GM13976 (cell line): Measurements from ENCODE around the gene CEP55.
A peak's percentile ranks its signal among the peaks of the same experiment; 100 is the strongest.
"Not testable (repeated sequence)": the region's sequence is repeated elsewhere in the genome, so short reads cannot be mapped to it uniquely, and the experiment has no call there.

ENCODE experiments used
- DNase-seq: peaks from one replicate; pipeline ENCODE4 v3.0.0; 2012; ENCODE audit warnings: low spot score
- in situ Hi-C: fragments of 300-500 bp; cut with MboI; formaldehyde crosslinking; loops from one replicate; pipeline ENCODE4 v1.12.0; 2022; ENCODE audit warnings: low sequenced_read_pairs, mixed read lengths, inconsistent platforms; ENCODE audit not compliant: unreplicated experiment
- TF ChIP-seq, protein P1 (sequence below): IDR thresholded peaks from 2 replicates; pipeline ENCODE4 v1.5.1; 2012; ENCODE audit warnings: borderline replicate concordance, mild to moderate bottlenecking; ENCODE audit not compliant: insufficient read depth; ENCODE audit errors: extremely low read depth, missing control alignments, control extremely low read depth

The CEP55 gene

DNA sequence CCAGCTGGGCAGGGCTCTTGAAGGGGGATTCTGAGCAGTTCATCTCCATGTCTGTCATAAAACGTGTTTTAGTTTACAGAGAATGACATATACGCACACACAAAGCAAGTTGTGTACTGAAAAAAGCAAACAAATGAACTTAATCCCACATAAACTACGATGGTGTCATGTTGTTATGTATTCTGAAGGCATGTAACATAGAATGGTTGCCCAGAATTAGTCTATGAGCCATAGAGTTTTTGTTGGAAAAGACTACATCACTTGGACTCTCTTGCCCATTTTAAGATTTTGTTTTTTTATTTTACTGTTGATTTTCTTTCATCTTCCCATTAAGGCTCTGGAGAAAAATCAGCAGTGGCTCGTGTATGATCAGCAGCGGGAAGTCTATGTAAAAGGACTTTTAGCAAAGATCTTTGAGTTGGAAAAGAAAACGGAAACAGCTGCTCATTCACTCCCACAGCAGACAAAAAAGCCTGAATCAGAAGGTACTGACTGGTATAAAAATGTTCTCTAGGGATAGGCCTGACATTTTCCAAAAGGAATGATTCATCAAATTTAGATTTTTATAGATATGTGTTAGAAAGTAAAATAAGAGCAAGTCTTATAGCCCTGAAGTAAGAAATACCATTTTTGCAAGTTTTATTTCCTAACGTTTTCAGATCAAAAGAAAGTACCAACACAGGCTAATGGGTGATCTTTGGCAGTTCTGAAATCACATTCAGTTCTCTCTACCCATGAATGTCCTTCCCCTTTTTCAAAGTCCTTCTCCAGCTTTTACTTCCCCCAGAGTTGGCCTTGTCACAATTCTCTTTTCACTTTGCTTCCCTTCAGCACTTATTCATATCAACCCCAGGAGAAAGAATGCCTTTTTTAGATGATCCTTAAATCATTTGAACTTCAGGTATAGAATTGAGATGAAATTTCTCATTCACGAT lies 18.9 kb downstream of the CEP55 start:
- TF ChIP-seq, protein P1, sequence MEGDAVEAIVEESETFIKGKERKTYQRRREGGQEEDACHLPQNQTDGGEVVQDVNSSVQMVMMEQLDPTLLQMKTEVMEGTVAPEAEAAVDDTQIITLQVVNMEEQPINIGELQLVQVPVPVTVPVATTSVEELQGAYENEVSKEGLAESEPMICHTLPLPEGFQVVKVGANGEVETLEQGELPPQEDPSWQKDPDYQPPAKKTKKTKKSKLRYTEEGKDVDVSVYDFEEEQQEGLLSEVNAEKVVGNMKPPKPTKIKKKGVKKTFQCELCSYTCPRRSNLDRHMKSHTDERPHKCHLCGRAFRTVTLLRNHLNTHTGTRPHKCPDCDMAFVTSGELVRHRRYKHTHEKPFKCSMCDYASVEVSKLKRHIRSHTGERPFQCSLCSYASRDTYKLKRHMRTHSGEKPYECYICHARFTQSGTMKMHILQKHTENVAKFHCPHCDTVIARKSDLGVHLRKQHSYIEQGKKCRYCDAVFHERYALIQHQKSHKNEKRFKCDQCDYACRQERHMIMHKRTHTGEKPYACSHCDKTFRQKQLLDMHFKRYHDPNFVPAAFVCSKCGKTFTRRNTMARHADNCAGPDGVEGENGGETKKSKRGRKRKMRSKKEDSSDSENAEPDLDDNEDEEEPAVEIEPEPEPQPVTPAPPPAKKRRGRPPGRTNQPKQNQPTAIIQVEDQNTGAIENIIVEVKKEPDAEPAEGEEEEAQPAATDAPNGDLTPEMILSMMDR: no peak
- no peak for DNase-seq
- in situ Hi-C loops: no loop called here

DNA sequence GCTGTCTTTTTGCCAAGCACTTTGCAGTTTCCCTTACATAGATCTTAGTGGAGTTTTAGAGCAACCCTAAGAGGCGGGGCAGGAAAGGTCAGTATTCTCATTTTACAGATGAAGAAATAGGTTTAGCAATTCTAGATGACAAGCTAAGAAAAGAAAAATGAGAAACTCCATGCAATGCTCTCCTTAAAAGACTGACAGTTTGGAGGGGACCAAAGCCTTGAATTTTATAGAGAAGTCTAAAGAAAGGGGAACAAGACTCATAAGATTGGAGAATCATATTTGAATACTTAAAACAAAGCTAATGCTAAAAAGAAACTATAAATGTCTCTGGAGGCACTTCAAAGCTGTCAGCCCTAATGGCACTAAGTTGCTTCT lies 19.6 kb downstream of the CEP55 start:
- TF ChIP-seq, protein P1: no peak
- DNase-seq: no peak
- in situ Hi-C loops: no loop called here

DNA sequence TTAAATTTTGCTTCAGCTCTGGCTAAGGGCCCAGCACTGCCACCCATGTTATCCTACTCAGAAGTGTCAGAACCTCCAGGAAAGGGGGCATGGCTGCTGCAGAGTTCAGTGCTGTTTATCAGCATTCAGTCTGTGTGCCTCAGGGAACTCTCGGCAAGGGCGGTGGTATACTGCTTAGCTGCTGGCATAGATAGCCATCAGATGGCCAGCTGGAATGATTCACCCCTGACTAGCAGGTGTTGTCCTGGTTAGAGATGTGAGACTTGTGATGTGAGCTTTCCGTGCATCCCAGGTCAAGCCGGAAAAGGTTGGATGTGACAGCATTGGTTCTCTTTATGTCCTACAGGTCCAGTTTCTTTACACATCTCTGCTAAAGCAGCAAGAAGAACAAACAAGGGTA lies 22.1 kb downstream of the CEP55 start:
- DNase-seq: no peak
- TF ChIP-seq, protein P1: no peak
- in situ Hi-C loops: no loop called here

DNA sequence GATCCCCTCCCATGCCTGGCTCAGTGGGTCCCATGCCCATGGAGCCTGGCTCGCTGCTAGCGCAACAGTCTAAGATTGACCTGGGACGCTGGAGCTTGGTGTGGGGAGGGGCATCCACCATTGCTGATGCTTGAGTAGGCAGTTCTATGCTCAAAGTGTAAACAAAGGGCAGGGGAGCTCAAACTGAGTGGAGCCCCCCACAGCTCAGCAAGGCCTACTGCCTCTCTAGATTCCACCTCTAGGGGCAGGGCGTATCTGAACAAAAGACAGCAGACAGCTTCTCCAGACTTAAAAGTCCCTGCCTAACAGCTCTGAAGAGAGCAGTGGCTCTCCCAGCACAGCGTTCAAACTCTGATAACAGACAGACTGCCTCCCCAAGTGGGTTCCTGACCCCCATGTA lies 38.9 kb downstream of the CEP55 start:
- TF ChIP-seq, protein P1: no peak
- DNase-seq: no peak
- in situ Hi-C loops: no loop called here

DNA sequence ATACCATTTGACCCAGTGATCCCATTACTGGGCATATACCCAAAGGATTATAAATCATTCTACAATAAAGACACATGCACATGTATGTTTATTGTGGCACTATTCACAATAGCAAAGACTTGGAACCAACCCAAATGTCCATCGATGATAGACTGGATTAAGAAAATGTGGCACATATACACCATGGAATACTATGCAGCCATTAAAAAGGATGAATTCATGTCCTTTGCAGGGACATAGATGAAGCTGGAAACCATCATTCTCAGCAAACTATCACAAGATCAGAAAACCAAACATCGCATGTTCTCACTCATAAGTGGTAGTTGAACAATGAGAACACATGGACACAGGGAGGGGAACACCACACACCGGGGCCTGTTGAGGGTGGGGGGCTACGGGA lies 44.5 kb downstream of the CEP55 start:
- in situ Hi-C loops, DNase-seq: not testable (repeated sequence)

DNA sequence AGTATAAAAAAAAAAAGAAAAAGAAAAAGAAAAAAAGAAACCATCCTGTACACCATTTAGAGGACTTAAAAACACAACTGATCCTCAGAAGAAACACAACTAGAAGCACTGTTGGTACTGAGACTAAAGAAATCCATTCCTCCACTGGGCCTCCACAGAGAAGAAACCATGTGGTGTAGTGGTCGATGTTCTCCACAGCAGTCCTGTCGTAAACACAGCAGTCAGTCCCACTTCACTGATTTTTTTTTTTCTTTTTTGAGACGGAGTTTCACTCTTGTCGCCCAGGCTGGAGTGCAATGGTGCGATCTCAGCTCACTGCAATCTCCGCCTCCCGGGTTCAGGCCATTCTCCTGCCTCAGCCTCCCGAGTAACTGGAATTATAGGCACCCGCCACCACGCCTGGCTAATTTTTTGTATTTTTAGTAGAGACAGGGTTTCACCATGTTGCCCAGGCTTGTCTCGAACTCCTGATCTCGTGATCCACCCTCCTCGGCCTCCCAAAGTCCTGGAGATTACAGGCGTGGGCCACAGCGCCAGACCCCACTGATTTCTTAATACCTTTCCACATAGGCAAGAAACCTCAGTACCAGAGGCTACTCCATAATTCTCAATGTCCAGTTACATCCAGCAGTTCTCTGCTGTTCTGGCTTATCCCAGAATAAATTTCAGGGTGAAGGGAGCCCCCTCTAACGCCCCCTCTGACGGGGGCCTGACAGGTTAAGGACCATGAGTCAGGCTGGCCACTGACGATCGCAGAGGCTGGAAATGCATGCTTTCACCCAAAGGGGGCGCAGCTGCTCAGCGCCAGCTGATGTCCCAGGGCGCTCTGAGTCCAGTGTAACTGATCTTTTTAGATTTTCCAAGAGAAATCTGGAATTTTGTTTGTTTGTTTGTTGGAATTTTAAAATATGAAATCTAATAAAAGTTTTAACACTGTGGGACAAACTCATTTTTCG lies 45.3 kb downstream of the CEP55 start:
- DNase-seq: peak; percentile 43
- TF ChIP-seq, protein P1: peak; percentile 65
- in situ Hi-C loops: no loop called here
